CD4-positive, alpha-beta T cell (primary cell): Measurements from ENCODE around the gene PIGP. TPM values are rescaled to one million over a fixed set of nuclear protein-coding genes. Genes with fewer than 3 reads are reported as not detected.
A peak's percentile ranks its signal among the peaks of the same experiment; 100 is the strongest.

Experiments used
- ATAC-seq: fragments of 200-7000 bp; cut with Tn5 transposase; one replicate; pipeline ENCODE4 v1.10.0; 2022; ENCODE audit warnings: mild to moderate bottlenecking; ENCODE audit not compliant: poor library complexity
- CTCF ChIA-PET: fragments of 350-600 bp; sonication (Branson Sonifier 250); formaldehyde crosslinking; loops from one replicate; lab custom pipeline; 2021; ENCODE audit warnings: antibody characterized with exemption, inconsistent platforms; lab: Charles Lee
- POLR2A ChIA-PET: fragments of 350-600 bp; sonication (Branson Sonifier 250); formaldehyde crosslinking; loops from one replicate; lab custom pipeline; 2021; ENCODE audit warnings: antibody characterized with exemption, inconsistent platforms; lab: Charles Lee
- DNase-seq, 14 experiments: peaks; one replicate each; pipeline ENCODE4 v3.0.0-alpha.2; 2013 to 2020; ENCODE audit warnings: mixed read lengths in 2 of 14
- H3K27ac ChIP-seq, 2 donors: one replicate each; pipeline versions ENCODE4 v1.5.1 to v1.7.0; 2013; ENCODE audit warnings: low read length in 2 of 2, low read depth in 1 of 2, mild to moderate bottlenecking in 1 of 2
- H3K27me3 ChIP-seq, 2 experiments: 1 replicate in 1 of 2; 2 replicates in 1 of 2; pipeline versions ENCODE4 v1.6.1 to v1.7.0; 2013; ENCODE audit warnings: low read length in 2 of 2, control low read depth in 1 of 2, mild to moderate bottlenecking in 1 of 2, moderate library complexity in 1 of 2; ENCODE audit not compliant: insufficient read depth in 2 of 2, control insufficient read depth in 1 of 2
- H3K36me3 ChIP-seq: one replicate; pipeline ENCODE4 v1.6.1; 2013; ENCODE audit warnings: low read length, control low read depth; ENCODE audit not compliant: insufficient read depth
- H3K4me1 ChIP-seq: one replicate; pipeline ENCODE4 v1.6.1; 2013; ENCODE audit warnings: low read length, control low read depth; ENCODE audit not compliant: insufficient read depth
- H3K4me3 ChIP-seq: one replicate; pipeline ENCODE4 v1.5.1; 2013; ENCODE audit warnings: mild to moderate bottlenecking, low read length, moderate library complexity
- H3K9me3 ChIP-seq, 2 experiments: 1 replicate in 1 of 2; 2 replicates in 1 of 2; pipeline versions ENCODE4 v1.6.1 to v1.7.0; 2013; ENCODE audit warnings: low read length in 2 of 2, mild to moderate bottlenecking in 2 of 2, control low read depth in 1 of 2, moderate library complexity in 1 of 2; ENCODE audit not compliant: control insufficient read depth in 1 of 2, insufficient read depth in 1 of 2
- H3K27ac Mint-ChIP-seq: one replicate; pipeline ENCODE4 v1.8.0; 2020; ENCODE audit warnings: mixed read lengths
- H3K27me3 Mint-ChIP-seq: one replicate; pipeline ENCODE4 v1.8.0; 2021; ENCODE audit warnings: mixed read lengths
- H3K36me3 Mint-ChIP-seq: one replicate; pipeline ENCODE4 v1.8.0; 2021; ENCODE audit warnings: low read depth, mixed read lengths
- H3K4me1 Mint-ChIP-seq: one replicate; pipeline ENCODE4 v1.8.0; 2021; ENCODE audit warnings: low read depth, mixed read lengths
- H3K4me3 Mint-ChIP-seq: one replicate; pipeline ENCODE4 v1.8.0; 2020; ENCODE audit warnings: mild to moderate bottlenecking, mixed read lengths
- H3K9me3 Mint-ChIP-seq: one replicate; pipeline ENCODE4 v1.8.0; 2020; ENCODE audit warnings: mixed read lengths
- CTCF ChIP-seq: fragments of 200-600 bp; IDR thresholded peaks from one replicate; pipeline ENCODE4 v1.8.0; 2022; ENCODE audit warnings: antibody characterized with exemption, mild to moderate bottlenecking
- intact Hi-C, 2 experiments: fragments of 100-400 bp; cut with DNase I in 1 of 2; cut with micrococcal nuclease in 1 of 2; formaldehyde crosslinking; loops; one replicate each; pipeline versions ENCODE4 v1.15.1 to v1.9.0; 2023 to 2025; cut with DNase I, micrococcal nuclease
- total RNA-seq, 174 experiments: library from RNA in 2 of 174; stranded (reverse) in 2 of 174; gene quantifications; one replicate each; pipeline ENCODE4 v1.2.3 and lab custom pipeline; 2021 to 2026

PIGP gene
- total RNA-seq, 2 experiments from 2014 or later, result 11.1 to 14.8 TPM

- Mint-ChIP-seq H3K27ac (no peak overlapping the region), H3K9me3 (peaks cover 3% of the 10 kb centered on the region), H3K4me3 (peak overlapping the region; percentile 20), H3K4me1 (peaks cover 61% of the 10 kb centered on the region), H3K36me3 (peaks cover 25% of the 10 kb centered on the region), H3K27me3 (no peaks in the 10 kb centered on the region)
- Histone ChIP-seq H3K27me3 (no peaks in the 10 kb centered on the region), H3K4me3 (no peak overlapping the region), H3K36me3 (no peaks in the 10 kb centered on the region), H3K27ac (no peak overlapping the region), H3K4me1 (peaks cover 12% of the 10 kb centered on the region), H3K9me3 (no peaks in the 10 kb centered on the region)
- intact Hi-C loops, result no loop called here
- DNase-seq (no peak), ATAC-seq (no peak)
- ChIA-PET CTCF (no interaction called here), POLR2A (no interaction called here)
- no peak for TF ChIP-seq CTCF
Measured at GRCh38 chr21:37077403-37077802, 4.5 kb upstream of the PIGP start.

DNA sequence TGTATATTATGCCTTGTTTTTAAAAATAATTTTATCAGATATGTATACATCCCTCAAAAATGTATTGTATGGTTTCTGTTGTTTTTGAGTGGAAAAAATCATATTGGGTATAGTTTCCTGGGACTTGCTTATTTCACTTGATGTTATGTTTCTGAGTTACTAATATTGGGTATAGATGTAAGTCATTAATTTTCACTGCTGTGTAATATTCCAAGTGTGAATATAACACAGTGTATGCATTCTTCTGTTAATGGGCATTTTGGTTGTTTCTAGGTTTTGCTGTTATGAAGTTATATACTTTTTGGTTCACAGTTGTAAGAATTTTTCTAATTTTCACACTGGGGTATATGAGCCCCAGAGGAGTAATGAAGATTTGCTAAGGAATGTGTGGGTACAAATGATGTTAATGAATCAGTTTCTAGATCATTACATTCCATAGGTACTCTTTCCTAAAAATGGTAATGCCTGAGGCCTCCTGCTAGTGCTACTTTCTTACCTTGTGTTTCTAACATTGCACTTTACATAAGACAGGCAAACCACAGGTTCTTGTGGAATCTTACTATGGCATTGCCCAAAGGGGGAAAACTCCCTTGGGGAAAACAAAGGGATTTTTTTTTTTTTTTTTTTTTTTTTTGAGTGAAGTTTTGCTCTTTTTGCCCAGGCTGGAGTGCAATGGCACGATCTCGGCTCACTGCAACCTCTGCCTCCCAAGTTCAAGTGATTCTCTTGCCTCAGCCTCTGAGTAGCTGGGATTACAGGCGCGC is 3.4 kb upstream of the PIGP start:
- Histone ChIP-seq H3K4me1 (peaks cover 21% of the 10 kb centered on the region), H3K27ac (no peak overlapping the region), H3K27me3 (no peaks in the 10 kb centered on the region), H3K9me3 (no peaks in the 10 kb centered on the region), H3K36me3 (no peaks in the 10 kb centered on the region), H3K4me3 (no peak overlapping the region)
- Mint-ChIP-seq H3K4me3 (peak overlapping the region; percentile 71), H3K27ac (peak overlapping the region; percentile 9), H3K9me3 (peaks cover 3% of the 10 kb centered on the region), H3K27me3 (no peaks in the 10 kb centered on the region), H3K4me1 (peaks cover 67% of the 10 kb centered on the region), H3K36me3 (peaks cover 29% of the 10 kb centered on the region)
- no peak for ATAC-seq
- no peak for TF ChIP-seq CTCF
- ChIA-PET POLR2A (no interaction called here), CTCF (no interaction called here)
- DNase-seq, result no peak
- intact Hi-C loops, result no loop called here

GRCh38 chr21:37075214-37075770 is 2.4 kb upstream of the PIGP start:
- Mint-ChIP-seq H3K9me3 (peaks cover 3% of the 10 kb centered on the region), H3K27ac (peak overlapping the region; percentile 94), H3K27me3 (no peaks in the 10 kb centered on the region), H3K36me3 (peaks cover 37% of the 10 kb centered on the region), H3K4me3 (peak overlapping the region; percentile 82), H3K4me1 (peaks cover 69% of the 10 kb centered on the region)
- DNase-seq (no peak), ATAC-seq (no peak)
- Histone ChIP-seq H3K4me1 (peaks cover 22% of the 10 kb centered on the region), H3K27ac (no peak overlapping the region), H3K4me3 (no peak overlapping the region), H3K9me3 (no peaks in the 10 kb centered on the region), H3K36me3 (no peaks in the 10 kb centered on the region), H3K27me3 (no peaks in the 10 kb centered on the region)
- ChIA-PET CTCF (no interaction called here), POLR2A (no interaction called here)
- intact Hi-C loops, result loop anchor here in 1 of 2 experiments (2.0 kb wide), 1 partner anchor 292 kb away; the partner anchor contains the start of gene DYRK1A
- TF ChIP-seq CTCF, result no peak
